Suprapubic skin (tissue), 4 donors: ENCODE measurements around the gene ADAMTS7.

ENCODE experiments used
- CTCF ChIP-seq, 2 donors: fragments of 200-600 bp in 1 of 2; fragments of 450-650 bp in 1 of 2; sonication (generic) in 1 of 2; IDR thresholded peaks; one replicate each; pipeline ENCODE4 v1.5.1; 2016 to 2019; ENCODE audit warnings: antibody characterized with exemption in 2 of 2, mild to moderate bottlenecking in 1 of 2, moderate library complexity in 1 of 2
- EP300 ChIP-seq: sonication (generic); formaldehyde crosslinking; IDR thresholded peaks from one replicate; pipeline ENCODE4 v1.6.1; 2017; ENCODE audit warnings: antibody characterized with exemption
- POLR2A ChIP-seq, 2 donors: fragments of 450-650 bp; IDR thresholded peaks; one replicate each; pipeline ENCODE4 v1.6.1; 2017; ENCODE audit warnings: antibody characterized with exemption in 2 of 2, mild to moderate bottlenecking in 2 of 2, moderate library complexity in 2 of 2
- POLR2AphosphoS5 ChIP-seq, 3 donors: sonication (generic); formaldehyde crosslinking; IDR thresholded peaks; one replicate each; pipeline ENCODE4 v1.6.1; 2017; ENCODE audit warnings: antibody characterized with exemption in 3 of 3

GRCh38 chr15:78715930-78716329 is 95.3 kb downstream of the ADAMTS7 start:
- TF ChIP-seq CTCF (IDR thresholded peaks at IDR 0.05): no peak
- TF ChIP-seq POLR2A (IDR thresholded peaks at IDR 0.05): no peak
- no peak for TF ChIP-seq POLR2AphosphoS5 (IDR thresholded peaks at IDR 0.05)
- no peak for TF ChIP-seq EP300
